ENCODE data around the gene DYNLRB1. TPM values are rescaled to one million over a fixed set of nuclear protein-coding genes. Genes with fewer than 3 reads are reported as not detected.

The DYNLRB1 gene
- total and polyA plus RNA-seq, 9 of the 15 experiments (the other 6 are each of a cell fraction or from before 2014, with no cell fraction given), result 48.7 to 358 (median 121) TPM

DNA sequence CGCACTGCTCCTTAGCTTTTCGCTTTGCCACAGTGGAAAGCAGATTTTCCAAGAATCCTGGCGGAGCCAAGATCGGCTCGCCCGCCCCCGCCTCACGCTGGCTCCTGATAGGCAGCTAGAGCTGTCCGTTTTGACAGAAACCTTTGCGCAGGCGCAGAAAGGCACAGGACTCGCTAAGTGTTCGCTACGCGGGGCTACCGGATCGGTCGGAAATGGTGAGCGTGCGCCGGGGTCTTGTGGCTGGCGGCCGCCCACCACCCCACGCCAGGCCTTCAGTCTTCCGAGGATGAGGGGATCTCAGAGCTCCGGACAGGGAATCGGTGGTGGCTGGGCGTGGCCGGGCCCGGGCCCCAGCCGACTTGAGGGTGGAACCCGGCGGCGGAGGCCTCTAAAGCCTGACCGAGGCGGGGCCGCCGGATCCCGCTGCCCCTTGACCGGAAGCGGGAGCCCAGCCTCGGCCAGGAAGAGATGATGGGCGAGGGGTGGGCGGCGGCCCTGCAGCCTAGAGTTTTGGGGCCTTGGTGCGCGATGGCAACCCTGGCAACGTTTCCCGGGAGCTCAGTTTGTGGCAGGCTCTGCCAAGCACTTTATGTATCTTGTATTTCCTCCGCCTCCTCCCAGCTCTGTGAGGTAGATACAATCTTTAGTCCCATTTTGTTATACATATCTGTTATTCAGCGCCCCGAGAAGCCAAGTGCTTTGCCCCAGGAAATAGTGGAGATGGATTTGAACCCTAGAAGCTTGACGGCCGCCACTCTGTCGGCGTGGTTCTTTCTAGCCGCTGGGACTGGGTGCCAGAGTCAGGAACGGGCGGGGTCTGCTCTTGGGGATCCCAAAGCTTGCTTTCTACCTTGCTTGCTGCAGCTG lies at the start of gene DYNLRB1 (continued):
- TF ChIP-seq, protein P1, sequence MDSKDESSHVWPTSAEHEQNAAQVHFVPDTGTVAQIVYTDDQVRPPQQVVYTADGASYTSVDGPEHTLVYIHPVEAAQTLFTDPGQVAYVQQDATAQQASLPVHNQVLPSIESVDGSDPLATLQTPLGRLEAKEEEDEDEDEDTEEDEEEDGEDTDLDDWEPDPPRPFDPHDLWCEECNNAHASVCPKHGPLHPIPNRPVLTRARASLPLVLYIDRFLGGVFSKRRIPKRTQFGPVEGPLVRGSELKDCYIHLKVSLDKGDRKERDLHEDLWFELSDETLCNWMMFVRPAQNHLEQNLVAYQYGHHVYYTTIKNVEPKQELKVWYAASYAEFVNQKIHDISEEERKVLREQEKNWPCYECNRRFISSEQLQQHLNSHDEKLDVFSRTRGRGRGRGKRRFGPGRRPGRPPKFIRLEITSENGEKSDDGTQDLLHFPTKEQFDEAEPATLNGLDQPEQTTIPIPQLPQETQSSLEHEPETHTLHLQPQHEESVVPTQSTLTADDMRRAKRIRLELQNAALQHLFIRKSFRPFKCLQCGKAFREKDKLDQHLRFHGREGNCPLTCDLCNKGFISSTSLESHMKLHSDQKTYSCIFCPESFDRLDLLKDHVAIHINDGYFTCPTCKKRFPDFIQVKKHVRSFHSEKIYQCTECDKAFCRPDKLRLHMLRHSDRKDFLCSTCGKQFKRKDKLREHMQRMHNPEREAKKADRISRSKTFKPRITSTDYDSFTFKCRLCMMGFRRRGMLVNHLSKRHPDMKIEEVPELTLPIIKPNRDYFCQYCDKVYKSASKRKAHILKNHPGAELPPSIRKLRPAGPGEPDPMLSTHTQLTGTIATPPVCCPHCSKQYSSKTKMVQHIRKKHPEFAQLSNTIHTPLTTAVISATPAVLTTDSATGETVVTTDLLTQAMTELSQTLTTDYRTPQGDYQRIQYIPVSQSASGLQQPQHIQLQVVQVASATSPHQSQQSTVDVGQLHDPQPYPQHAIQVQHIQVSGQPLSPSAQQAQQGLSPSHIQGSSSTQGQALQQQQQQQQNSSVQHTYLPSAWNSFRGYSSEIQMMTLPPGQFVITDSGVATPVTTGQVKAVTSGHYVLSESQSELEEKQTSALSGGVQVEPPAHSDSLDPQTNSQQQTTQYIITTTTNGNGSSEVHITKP (IDR thresholded peaks at IDR 0.05; ENCODE audit: partially characterized antibody), result peak; percentile 70
- TF ChIP-seq HDAC2 (IDR thresholded peaks at IDR 0.05) (0 out of 2 replicates have a peak, but pooled peaks have one; percentile 26), NFYB (IDR thresholded peaks at IDR 0.05; ENCODE audit: extremely low read depth, insufficient read length) (peak; percentile 90), EP300 (IDR thresholded peaks at IDR 0.05; ENCODE audit: low read length) (no peak), SRF (CRISPR knock-in tag; IDR thresholded peaks at IDR 0.05) (0 out of 4 replicates have a peak, but pooled peaks of 1 of the 2 experiments have one; percentile 51), POLR2AphosphoS5 (IDR thresholded peaks at IDR 0.05; ENCODE audit: control insufficient read depth, insufficient read depth, low read depth, low read length) (peak; percentile 67; the same call in 1 of the 2 replicates), KDM2B (CRISPR knock-in tag; IDR thresholded peaks at IDR 0.05) (peak; percentile 54; the same call in 1 of the 2 replicates), SMAD4 (CRISPR knock-in tag; conservative IDR thresholded peaks at IDR 0.05) (no peak), RBBP5 (IDR thresholded peaks at IDR 0.05; ENCODE audit: borderline replicate concordance, insufficient read depth, low read length, poor library complexity, severe bottlenecking) (peak; percentile 91), POLR2A (conservative IDR thresholded peaks at IDR 0.05) (peak; percentile 91), NEUROD1 (IDR thresholded peaks at IDR 0.05; ENCODE audit: borderline replicate concordance, low read depth, low read length, partially characterized antibody) (peak; percentile 29), FIP1L1 (IDR thresholded peaks at IDR 0.05; ENCODE audit: low read depth, low read length, poor library complexity, severe bottlenecking) (peak; percentile 80), SMAD1 (IDR thresholded peaks at IDR 0.05; ENCODE audit: low read depth, low read length, partially characterized antibody) (peak; percentile 62), PHF20 (IDR thresholded peaks at IDR 0.05; ENCODE audit: partially characterized antibody) (peak; percentile 83), ETV6 (IDR thresholded peaks at IDR 0.05; ENCODE audit: borderline replicate concordance in 1 of 2, low read depth in 2 of 2, low read length in 1 of 2) (no peak), ETV6 (CRISPR knock-in tag; IDR thresholded peaks at IDR 0.05; ENCODE audit: borderline replicate concordance) (peak; percentile 37; the same call in 1 of the 2 replicates), EWSR1 (IDR thresholded peaks at IDR 0.05; ENCODE audit: borderline replicate concordance, low read depth, partially characterized antibody) (no peak), KDM4B (IDR thresholded peaks at IDR 0.05; ENCODE audit: borderline replicate concordance in 2 of 2, low read depth in 1 of 2) (0 out of 4 replicates have a peak, but pooled peaks of 1 of the 2 experiments have one; percentile 33)
- TF ChIP-seq, protein P2, sequence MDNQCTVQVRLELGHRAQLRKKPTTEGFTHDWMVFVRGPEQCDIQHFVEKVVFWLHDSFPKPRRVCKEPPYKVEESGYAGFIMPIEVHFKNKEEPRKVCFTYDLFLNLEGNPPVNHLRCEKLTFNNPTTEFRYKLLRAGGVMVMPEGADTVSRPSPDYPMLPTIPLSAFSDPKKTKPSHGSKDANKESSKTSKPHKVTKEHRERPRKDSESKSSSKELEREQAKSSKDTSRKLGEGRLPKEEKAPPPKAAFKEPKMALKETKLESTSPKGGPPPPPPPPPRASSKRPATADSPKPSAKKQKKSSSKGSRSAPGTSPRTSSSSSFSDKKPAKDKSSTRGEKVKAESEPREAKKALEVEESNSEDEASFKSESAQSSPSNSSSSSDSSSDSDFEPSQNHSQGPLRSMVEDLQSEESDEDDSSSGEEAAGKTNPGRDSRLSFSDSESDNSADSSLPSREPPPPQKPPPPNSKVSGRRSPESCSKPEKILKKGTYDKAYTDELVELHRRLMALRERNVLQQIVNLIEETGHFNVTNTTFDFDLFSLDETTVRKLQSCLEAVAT (IDR thresholded peaks at IDR 0.05), result peak in 1 of 2 experiments; percentile 29; a peak in 1 of 4 replicates
- TF ChIP-seq, protein P3, sequence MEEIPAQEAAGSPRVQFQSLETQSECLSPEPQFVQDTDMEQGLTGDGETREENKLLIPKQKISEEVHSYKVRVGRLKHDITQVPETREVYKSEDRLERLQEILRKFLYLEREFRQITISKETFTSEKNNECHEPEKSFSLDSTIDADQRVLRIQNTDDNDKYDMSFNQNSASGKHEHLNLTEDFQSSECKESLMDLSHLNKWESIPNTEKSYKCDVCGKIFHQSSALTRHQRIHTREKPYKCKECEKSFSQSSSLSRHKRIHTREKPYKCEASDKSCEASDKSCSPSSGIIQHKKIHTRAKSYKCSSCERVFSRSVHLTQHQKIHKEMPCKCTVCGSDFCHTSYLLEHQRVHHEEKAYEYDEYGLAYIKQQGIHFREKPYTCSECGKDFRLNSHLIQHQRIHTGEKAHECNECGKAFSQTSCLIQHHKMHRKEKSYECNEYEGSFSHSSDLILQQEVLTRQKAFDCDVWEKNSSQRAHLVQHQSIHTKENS (CRISPR knock-in tag; IDR thresholded peaks at IDR 0.05), result no peak

Data from K562 (cell line).